Prostate gland (tissue), 2 donors: Measurements from ENCODE around the gene HOXD9. TPM values are rescaled to one million over a fixed set of nuclear protein-coding genes. Genes with fewer than 3 reads are reported as not detected.

Source experiments
- DNase-seq: peaks from one replicate; pipeline ENCODE4 v3.0.0-alpha.2; 2019; ENCODE audit warnings: low spot score
- H3K27ac ChIP-seq, 2 donors: fragments of 200-600 bp; sonication (generic); 2 replicates each; pipeline ENCODE4 v1.5.1; 2017 to 2019
- H3K27me3 ChIP-seq: fragments of 200-600 bp; sonication (generic); replicated peaks from 2 replicates; pipeline ENCODE4 v1.5.1; 2019; ENCODE audit not compliant: insufficient read depth
- H3K36me3 ChIP-seq, 2 donors: fragments of 200-600 bp; sonication (generic); 1 replicate in 1 of 2; 2 replicates in 1 of 2; pipeline versions ENCODE4 v1.5.1 to v1.8.1; 2017 to 2019
- H3K4me1 ChIP-seq: fragments of 200-600 bp; sonication (generic); replicated peaks from 2 replicates; pipeline ENCODE4 v1.5.1; 2019
- H3K4me3 ChIP-seq, 2 donors: fragments of 200-600 bp; sonication (generic); 2 replicates each; pipeline ENCODE4 v1.5.1; 2017 to 2019
- H3K9me3 ChIP-seq: fragments of 200-600 bp; sonication (generic); 2 replicates; pipeline ENCODE4 v1.5.1; 2017
- CTCF ChIP-seq, 4 experiments: fragments of 200-600 bp in 2 of 4; fragments of 450-650 bp in 2 of 4; sonication (generic) in 2 of 4; IDR thresholded peaks; 1 replicate in 3 of 4; 2 replicates in 1 of 4; pipeline ENCODE4 v1.5.1; 2016 to 2019; ENCODE audit warnings: antibody characterized with exemption in 4 of 4, mild to moderate bottlenecking in 2 of 4, moderate library complexity in 2 of 4
- POLR2A ChIP-seq: fragments of 450-650 bp; IDR thresholded peaks from one replicate; pipeline ENCODE4 v1.6.1; 2016; ENCODE audit warnings: antibody characterized with exemption, mild to moderate bottlenecking
- POLR2AphosphoS5 ChIP-seq: sonication (generic); formaldehyde crosslinking; IDR thresholded peaks from one replicate; pipeline ENCODE4 v1.6.1; 2017; ENCODE audit warnings: antibody characterized with exemption
- WGBS: methylation state at CpG from one replicate; pipeline ENCODE4 v1.1.5; 2018; 5-methylcytosine and 5-hydroxymethylcytosine counted together
- intact Hi-C: fragments of 100-400 bp; cut with DNase I; formaldehyde crosslinking; loops from one replicate; pipeline ENCODE4 v1.14.2; 2022
- total RNA-seq, 2 donors: library from RNA; depleted of rRNA; stranded (reverse); fragments of >200 nt; gene quantifications; one replicate each; pipeline ENCODE4 v1.1.0, GENCODE V29; 2016

The HOXD9 gene
- total RNA-seq, 2 donors from 2014 or later, result 5.9 to 29.1 TPM

DNA sequence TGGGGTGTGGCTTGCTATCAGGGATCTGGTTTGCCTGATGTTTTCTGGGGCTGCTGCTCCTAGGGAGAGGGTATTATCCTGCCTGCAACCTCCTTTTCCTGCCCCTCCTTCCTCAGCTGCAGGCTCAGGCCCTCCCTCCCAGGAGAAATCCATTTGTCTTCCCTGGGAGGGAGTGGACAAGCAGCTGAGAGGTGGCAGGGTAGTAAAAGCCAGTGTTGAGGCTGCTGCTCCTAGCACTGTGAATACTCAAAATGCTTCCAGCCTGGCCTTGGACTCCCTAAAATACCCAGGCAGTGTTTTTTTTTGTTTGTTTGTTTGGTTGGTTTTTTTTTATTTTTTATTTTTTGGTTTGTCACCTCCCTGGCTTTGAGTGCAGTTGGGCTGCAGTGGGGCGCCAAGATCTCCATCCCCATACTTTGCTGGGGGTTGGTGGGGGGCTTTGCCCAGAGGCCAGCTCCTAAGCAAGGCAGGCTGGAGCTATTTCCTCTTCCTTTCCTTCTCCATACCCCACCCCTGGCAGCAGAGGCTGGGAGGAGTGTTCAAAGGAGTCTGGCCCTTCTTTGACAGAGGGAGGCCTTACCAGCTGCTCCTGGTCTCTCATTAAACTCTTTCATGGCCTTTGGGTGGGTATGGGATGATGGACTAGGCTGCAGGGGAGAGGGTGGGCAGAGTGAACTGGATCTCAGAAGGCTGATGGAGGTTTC lies 48.2 kb downstream of the HOXD9 start:
- TF ChIP-seq POLR2AphosphoS5 (no peak), CTCF (IDR thresholded peaks at IDR 0.05) (no peak), POLR2A (no peak)
- Histone ChIP-seq H3K36me3 (no peaks in the 10 kb centered on the region), H3K4me1 (no peaks in the 10 kb centered on the region), H3K9me3 (no peaks in the 10 kb centered on the region), H3K4me3 (no peak overlapping the region), H3K27ac (no peak overlapping the region), H3K27me3 (peaks cover 30% of the 10 kb centered on the region)
- 95% methylated on average over 1 of the region's 1 CpG for WGBS
- intact Hi-C loops, result no loop called here
- DNase-seq, result no peak

DNA sequence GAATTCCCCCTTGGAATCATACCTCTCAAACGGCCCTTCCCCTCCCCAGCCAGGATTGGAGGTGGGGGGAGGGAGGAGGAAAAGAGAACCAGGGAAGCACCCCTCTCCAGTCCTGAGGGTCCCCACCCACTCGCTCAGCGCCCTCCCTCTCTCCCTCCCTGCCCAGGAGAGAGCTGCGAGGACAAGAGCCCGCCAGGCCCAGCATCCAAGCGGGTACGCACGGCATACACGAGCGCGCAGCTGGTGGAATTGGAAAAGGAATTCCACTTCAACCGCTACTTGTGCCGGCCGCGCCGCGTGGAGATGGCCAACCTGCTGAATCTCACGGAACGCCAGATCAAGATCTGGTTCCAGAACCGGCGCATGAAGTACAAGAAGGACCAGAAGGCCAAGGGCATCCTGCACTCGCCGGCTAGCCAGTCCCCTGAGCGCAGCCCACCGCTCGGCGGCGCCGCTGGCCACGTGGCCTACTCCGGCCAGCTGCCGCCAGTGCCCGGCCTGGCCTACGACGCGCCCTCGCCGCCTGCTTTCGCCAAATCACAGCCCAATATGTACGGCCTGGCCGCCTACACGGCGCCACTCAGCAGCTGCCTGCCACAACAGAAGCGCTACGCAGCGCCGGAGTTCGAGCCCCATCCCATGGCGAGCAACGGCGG lies 49.0 kb downstream of the HOXD9 start:
- WGBS, result 31% methylated on average over 51 of the region's 51 CpGs
- Histone ChIP-seq H3K4me1 (no peaks in the 10 kb centered on the region), H3K36me3 (no peaks in the 10 kb centered on the region), H3K27ac (no peak overlapping the region), H3K4me3 (no peak overlapping the region), H3K27me3 (peaks cover 32% of the 10 kb centered on the region), H3K9me3 (no peaks in the 10 kb centered on the region)
- intact Hi-C loops, result no loop called here
- TF ChIP-seq POLR2A, result no peak
- TF ChIP-seq CTCF (IDR thresholded peaks at IDR 0.05), result no peak
- TF ChIP-seq POLR2AphosphoS5, result no peak
- DNase-seq, result no peak

GRCh38 chr2:176172007-176172894 lies 49.7 kb downstream of the HOXD9 start:
- no peak for TF ChIP-seq POLR2AphosphoS5
- no peak for TF ChIP-seq CTCF (IDR thresholded peaks at IDR 0.05)
- no peak for TF ChIP-seq POLR2A
- no peak for DNase-seq
- H3K27ac ChIP-seq, result no peak overlapping the region
- no peaks in the 10 kb centered on the region for H3K36me3 ChIP-seq
- 37% methylated on average over 55 of the region's 60 CpGs for WGBS
- H3K4me1 ChIP-seq, result no peaks in the 10 kb centered on the region
- no peak overlapping the region for H3K4me3 ChIP-seq
- no peaks in the 10 kb centered on the region for H3K9me3 ChIP-seq
- H3K27me3 ChIP-seq, result peaks cover 32% of the 10 kb centered on the region
- intact Hi-C loops, result no loop called here

DNA sequence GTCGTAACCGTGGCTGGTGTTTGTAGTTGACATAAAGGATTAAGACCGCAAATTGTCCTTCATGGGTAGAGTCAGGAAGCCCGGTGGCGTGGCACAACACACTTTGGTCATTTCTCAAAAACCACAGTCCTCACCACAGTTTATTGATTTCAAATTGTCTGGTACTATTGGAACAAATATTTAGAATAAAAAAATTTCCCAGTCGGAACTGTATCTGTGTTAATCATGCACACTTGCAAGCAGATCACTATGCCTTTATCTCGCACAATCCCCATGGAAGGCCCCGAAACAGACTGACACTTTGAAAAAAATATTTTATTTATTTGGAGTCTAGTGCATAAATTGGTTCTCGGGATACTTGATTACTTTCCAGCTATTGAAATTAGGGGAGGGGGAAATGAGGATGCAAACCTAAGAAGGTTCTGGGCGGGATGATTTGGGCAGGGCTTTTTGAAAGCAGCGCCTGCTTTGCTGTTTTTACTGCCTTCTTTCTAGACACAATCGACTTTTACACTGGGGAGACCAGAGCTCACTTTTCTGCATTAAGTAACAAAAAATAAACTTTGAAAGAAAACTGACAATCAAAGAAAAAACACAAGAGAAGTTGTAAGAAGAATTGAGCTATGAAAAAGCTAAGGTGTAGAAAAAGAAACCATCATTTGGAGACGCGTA lies 50.5 kb downstream of the HOXD9 start:
- Histone ChIP-seq H3K36me3 (no peaks in the 10 kb centered on the region), H3K4me3 (no peak overlapping the region), H3K27me3 (peaks cover 34% of the 10 kb centered on the region), H3K9me3 (no peaks in the 10 kb centered on the region), H3K27ac (no peak overlapping the region), H3K4me1 (no peaks in the 10 kb centered on the region)
- TF ChIP-seq POLR2A, result no peak
- TF ChIP-seq CTCF (IDR thresholded peaks at IDR 0.05), result no peak
- no peak for TF ChIP-seq POLR2AphosphoS5
- intact Hi-C loops, result no loop called here
- WGBS, result 59% methylated on average over 14 of the region's 14 CpGs
- DNase-seq, result no peak
